Tibial artery (tissue), 4 donors: ENCODE data around the gene MAST3.
A peak's percentile ranks its signal among the peaks of the same experiment; 100 is the strongest.

ENCODE experiments used
- DNase-seq, 2 donors: peaks; one replicate each; pipeline ENCODE4 v3.0.0-alpha.2; 2019
- H3K27ac ChIP-seq, 2 donors: fragments of 200-600 bp; sonication (generic) in 1 of 2; 1 replicate in 1 of 2; 2 replicates in 1 of 2; pipeline ENCODE4 v1.5.1; 2018 to 2019; ENCODE audit warnings: mild to moderate bottlenecking in 1 of 2
- H3K27me3 ChIP-seq, 2 donors: fragments of 200-600 bp; sonication (generic) in 1 of 2; one replicate each; pipeline versions ENCODE4 v1.5.1 to v1.6.0; 2016 to 2019
- H3K36me3 ChIP-seq, 3 donors: fragments of 200-600 bp; sonication (generic) in 2 of 3; one replicate each; pipeline ENCODE4 v1.5.1; 2016 to 2019; ENCODE audit warnings: mild to moderate bottlenecking in 2 of 3
- H3K4me1 ChIP-seq, 4 donors: fragments of 200-600 bp; sonication (generic) in 2 of 4; 1 replicate in 3 of 4; 2 replicates in 1 of 4; pipeline ENCODE4 v1.5.1; 2016 to 2019
- H3K4me3 ChIP-seq, 2 donors: fragments of 200-600 bp; sonication (generic) in 1 of 2; 1 replicate in 1 of 2; 2 replicates in 1 of 2; pipeline ENCODE4 v1.5.1; 2018 to 2019; ENCODE audit warnings: mild to moderate bottlenecking in 2 of 2
- H3K9me3 ChIP-seq, 3 donors: fragments of 200-600 bp; sonication (generic) in 1 of 3; one replicate each; pipeline ENCODE4 v1.5.1; 2016 to 2019
- intact Hi-C: fragments of 100-400 bp; cut with DNase I; formaldehyde crosslinking; loops from one replicate; pipeline ENCODE4 v1.15.0; 2023; ENCODE audit warnings: low total_unique reads
- TF ChIP-seq, protein P1 (sequence below), 2 experiments: fragments of 200-600 bp in 1 of 2; fragments of 450-650 bp in 1 of 2; IDR thresholded peaks; one replicate each; pipeline ENCODE4 v1.5.1; 2017 to 2019; ENCODE audit warnings: antibody characterized with exemption in 2 of 2, mild to moderate bottlenecking in 1 of 2, moderate library complexity in 1 of 2

Gene MAST3

DNA sequence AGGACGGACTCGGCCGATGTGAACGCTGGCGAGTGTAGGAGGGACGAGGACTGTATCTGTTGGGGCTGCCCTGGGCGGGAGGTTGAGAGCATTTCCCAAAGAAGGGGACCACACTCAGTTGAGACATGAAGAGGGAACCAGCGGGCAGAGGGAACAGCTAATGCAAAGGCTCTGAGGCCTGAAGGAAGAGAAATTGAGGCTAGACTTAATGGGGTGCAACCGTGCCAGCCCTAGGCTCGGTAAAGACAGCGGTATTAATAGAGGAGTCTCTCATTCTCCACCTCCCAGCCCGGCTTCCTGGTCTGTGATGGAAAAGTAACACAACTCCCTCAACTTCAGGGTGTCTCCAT is 96.6 kb downstream of the MAST3 start:
- TF ChIP-seq, protein P1, sequence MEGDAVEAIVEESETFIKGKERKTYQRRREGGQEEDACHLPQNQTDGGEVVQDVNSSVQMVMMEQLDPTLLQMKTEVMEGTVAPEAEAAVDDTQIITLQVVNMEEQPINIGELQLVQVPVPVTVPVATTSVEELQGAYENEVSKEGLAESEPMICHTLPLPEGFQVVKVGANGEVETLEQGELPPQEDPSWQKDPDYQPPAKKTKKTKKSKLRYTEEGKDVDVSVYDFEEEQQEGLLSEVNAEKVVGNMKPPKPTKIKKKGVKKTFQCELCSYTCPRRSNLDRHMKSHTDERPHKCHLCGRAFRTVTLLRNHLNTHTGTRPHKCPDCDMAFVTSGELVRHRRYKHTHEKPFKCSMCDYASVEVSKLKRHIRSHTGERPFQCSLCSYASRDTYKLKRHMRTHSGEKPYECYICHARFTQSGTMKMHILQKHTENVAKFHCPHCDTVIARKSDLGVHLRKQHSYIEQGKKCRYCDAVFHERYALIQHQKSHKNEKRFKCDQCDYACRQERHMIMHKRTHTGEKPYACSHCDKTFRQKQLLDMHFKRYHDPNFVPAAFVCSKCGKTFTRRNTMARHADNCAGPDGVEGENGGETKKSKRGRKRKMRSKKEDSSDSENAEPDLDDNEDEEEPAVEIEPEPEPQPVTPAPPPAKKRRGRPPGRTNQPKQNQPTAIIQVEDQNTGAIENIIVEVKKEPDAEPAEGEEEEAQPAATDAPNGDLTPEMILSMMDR (IDR thresholded peaks at IDR 0.05): no peak
- Histone ChIP-seq H3K9me3 (no peaks in the 10 kb centered on the region), H3K27me3 (no peaks in the 10 kb centered on the region), H3K27ac (peak overlapping the region in 1 of 2 donors; percentile 86), H3K4me3 (peak overlapping the region; percentile 86 to 88), H3K36me3 (peaks cover 0 to 37% (median 33%) of the 10 kb centered on the region in 3 donors), H3K4me1 (peaks cover 0 to 22% (median 16%) of the 10 kb centered on the region in 4 donors)
- intact Hi-C loops: no loop called here
- no peak for DNase-seq

DNA sequence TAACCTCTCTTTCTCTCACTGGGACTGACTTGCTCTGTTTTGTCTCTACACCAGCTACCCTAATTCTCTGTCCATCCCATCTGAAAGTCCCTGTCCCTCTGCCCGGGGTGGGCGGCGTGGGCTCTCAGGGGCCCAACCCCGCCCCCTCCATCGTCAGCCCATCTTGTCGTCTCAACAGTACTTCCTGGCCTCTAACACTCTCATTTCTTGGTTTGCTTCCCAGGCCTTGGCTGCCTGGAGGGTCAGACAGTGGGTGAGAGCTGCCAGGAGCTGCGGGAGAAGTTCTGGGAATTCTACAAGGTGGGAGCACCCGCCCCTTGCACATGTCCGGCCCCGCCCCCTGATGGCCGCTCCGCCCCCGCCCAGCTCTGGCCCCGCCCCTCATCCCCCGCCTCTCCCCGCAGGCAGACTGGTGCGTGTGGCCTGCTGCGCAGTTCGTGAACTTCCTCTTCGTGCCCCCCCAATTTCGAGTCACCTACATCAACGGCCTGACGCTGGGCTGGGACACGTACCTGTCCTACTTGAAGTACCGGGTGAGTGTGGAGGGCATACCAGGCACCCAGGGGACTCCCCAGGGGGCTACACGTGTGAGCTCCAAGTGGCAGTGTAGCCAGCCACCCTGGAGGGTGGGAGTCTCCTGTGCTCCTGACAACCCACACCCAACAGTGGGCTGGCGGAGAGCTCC is 97.1 kb downstream of the MAST3 start:
- Histone ChIP-seq H3K36me3 (peaks cover 0 to 42% (median 33%) of the 10 kb centered on the region in 3 donors), H3K9me3 (no peaks in the 10 kb centered on the region), H3K27ac (peak overlapping the region in 1 of 2 donors; percentile 6), H3K27me3 (no peaks in the 10 kb centered on the region), H3K4me1 (peaks cover 0 to 22% (median 16%) of the 10 kb centered on the region in 4 donors), H3K4me3 (peak overlapping the region in 1 of 2 donors; percentile 86)
- TF ChIP-seq, protein P1 (IDR thresholded peaks at IDR 0.05): no peak
- intact Hi-C loops: loop anchor here (5.0 kb wide), 1 partner anchor 1827 kb away; no protein-coding TSS in a partner anchor
- DNase-seq: no peak

DNA sequence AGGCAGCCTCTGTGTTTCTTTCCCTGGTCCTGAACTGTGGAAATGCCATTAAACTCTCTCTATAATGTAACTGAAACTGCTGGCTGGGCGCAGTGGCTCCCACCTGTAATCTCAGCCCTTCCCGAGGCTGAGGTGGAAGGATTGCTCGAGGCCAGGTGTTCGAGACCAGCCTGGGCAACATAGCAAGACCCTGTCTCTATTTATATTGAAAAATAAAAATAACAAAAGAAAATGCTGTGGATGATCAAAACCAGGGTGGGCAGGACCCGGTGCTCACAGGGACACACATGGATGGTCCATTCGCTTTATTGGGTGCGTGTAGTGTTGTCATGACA is 98.9 kb downstream of the MAST3 start:
- Histone ChIP-seq H3K36me3 (peaks cover 0 to 50% (median 33%) of the 10 kb centered on the region in 3 donors), H3K4me3 (no peak overlapping the region), H3K27ac (no peak overlapping the region), H3K9me3 (no peaks in the 10 kb centered on the region), H3K4me1 (peaks cover 0 to 22% (median 16%) of the 10 kb centered on the region in 4 donors), H3K27me3 (no peaks in the 10 kb centered on the region)
- TF ChIP-seq, protein P1 (IDR thresholded peaks at IDR 0.05): no peak
- intact Hi-C loops: loop anchor here (5.0 kb wide), 1 partner anchor 1829 kb away; no protein-coding TSS in a partner anchor
- no peak for DNase-seq

DNA sequence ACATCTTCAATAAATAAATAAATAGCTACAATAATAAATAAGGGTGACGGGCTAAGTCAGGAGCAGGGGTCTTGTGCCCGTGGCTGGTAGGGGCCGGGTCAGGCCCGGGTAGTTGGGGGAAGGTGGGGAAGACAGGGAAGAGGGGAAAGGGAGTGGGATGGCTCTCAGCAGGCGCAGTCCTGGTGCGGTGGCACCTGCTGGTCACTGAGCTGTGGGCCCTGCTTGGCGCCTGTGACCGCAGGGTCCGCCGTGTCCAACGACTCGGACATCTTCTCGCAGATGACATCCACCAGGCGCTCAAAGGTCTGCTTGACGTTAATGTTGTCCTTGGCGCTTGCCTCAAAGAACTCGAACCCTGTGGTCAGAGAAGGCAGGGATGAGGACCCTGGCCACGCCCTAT is 99.7 kb downstream of the MAST3 start:
- DNase-seq: no peak
- H3K27me3 ChIP-seq: no peaks in the 10 kb centered on the region
- H3K9me3 ChIP-seq: no peaks in the 10 kb centered on the region
- no peak overlapping the region for H3K4me3 ChIP-seq
- no peak overlapping the region for H3K27ac ChIP-seq
- TF ChIP-seq, protein P1 (IDR thresholded peaks at IDR 0.05): no peak
- intact Hi-C loops: loop anchor here (5.0 kb wide), 1 partner anchor 1830 kb away; no protein-coding TSS in a partner anchor
- peaks cover 0 to 18% (median 16%) of the 10 kb centered on the region in 4 donors for H3K4me1 ChIP-seq
- peaks cover 0 to 50% (median 33%) of the 10 kb centered on the region in 3 donors for H3K36me3 ChIP-seq

DNA sequence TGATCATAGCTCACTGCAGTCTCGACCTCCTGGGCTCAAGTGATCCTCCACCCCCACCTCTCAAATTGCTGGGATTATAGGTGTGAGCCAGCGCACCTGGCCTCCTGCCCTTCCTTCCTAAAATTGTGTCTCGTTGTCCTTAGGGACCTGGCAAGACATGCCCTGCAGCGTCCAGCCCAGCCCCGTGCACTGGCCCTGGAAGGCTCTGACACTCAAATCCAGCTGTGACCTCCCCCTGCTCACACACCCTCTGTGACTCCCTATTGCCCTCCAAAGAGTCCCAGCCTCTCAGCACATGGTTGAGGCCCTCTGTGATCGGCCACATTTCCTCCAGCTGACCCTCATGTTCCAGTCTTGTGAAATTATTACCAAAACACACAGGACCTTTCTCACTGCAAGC is 100.4 kb downstream of the MAST3 start:
- TF ChIP-seq, protein P1 (IDR thresholded peaks at IDR 0.05): no peak
- Histone ChIP-seq H3K4me1 (peaks cover 0 to 23% (median 19%) of the 10 kb centered on the region in 4 donors), H3K36me3 (peaks cover 0 to 50% (median 33%) of the 10 kb centered on the region in 3 donors)

More for the DNA sequence above, 100.4 kb downstream of the MAST3 start:
- H3K27me3 ChIP-seq: no peaks in the 10 kb centered on the region
- no peak overlapping the region for H3K27ac ChIP-seq
- DNase-seq: no peak
- H3K4me3 ChIP-seq: no peak overlapping the region
- no peaks in the 10 kb centered on the region for H3K9me3 ChIP-seq
- intact Hi-C loops: loop anchor here (5.0 kb wide), 1 partner anchor 1831 kb away; no protein-coding TSS in a partner anchor
